MM.1S (cell line): ENCODE results near the gene CUEDC2.

ENCODE experiments used
- DNase-seq: peaks from one replicate; pipeline ENCODE4 v3.0.0-alpha.2; 2015
- H2AFZ ChIP-seq: fragments of 300-600 bp; sonication (generic); 2 replicates; pipeline ENCODE4 v1.6.0; 2016; ENCODE audit warnings: antibody characterized with exemption, low read length
- H3F3A ChIP-seq: fragments of 300-600 bp; sonication (generic); 2 replicates; pipeline ENCODE4 v1.6.1; 2016; ENCODE audit warnings: mild to moderate bottlenecking, antibody characterized with exemption, low read length, moderate library complexity, mixed read lengths; ENCODE audit not compliant: insufficient read depth
- H3K27ac ChIP-seq: fragments of 300-600 bp; sonication (generic); 2 replicates; pipeline ENCODE4 v1.5.1; 2016; ENCODE audit warnings: mild to moderate bottlenecking, low read length
- H3K27me3 ChIP-seq: fragments of 300-600 bp; sonication (generic); replicated peaks from 2 replicates; pipeline ENCODE4 v1.6.0; 2016; ENCODE audit warnings: low read length; ENCODE audit not compliant: insufficient read depth
- H3K36me3 ChIP-seq: fragments of 300-600 bp; sonication (generic); replicated peaks from 2 replicates; pipeline ENCODE4 v1.6.1; 2016; ENCODE audit warnings: mild to moderate bottlenecking, low read length, mixed read lengths; ENCODE audit not compliant: insufficient read depth
- H3K4me1 ChIP-seq: fragments of 300-600 bp; sonication (generic); 2 replicates; pipeline ENCODE4 v1.6.1; 2016; ENCODE audit warnings: low read length, mixed read lengths
- H3K4me2 ChIP-seq: fragments of 300-600 bp; sonication (generic); 2 replicates; pipeline ENCODE4 v1.6.0; 2016; ENCODE audit warnings: low read depth, low read length
- H3K4me3 ChIP-seq: fragments of 300-600 bp; sonication (generic); 2 replicates; pipeline ENCODE4 v1.5.1; 2016; ENCODE audit warnings: low read length, mixed read lengths
- H3K79me2 ChIP-seq: fragments of 300-600 bp; sonication (generic); 2 replicates; pipeline ENCODE4 v1.6.1; 2016; ENCODE audit warnings: mixed run types, low read length, mixed read lengths
- H3K9ac ChIP-seq: fragments of 300-600 bp; sonication (generic); 2 replicates; pipeline ENCODE4 v1.6.1; 2016; ENCODE audit warnings: low read length, mixed read lengths
- H3K9me2 ChIP-seq: fragments of 300-600 bp; sonication (generic); replicated peaks from 2 replicates; pipeline ENCODE4 v1.6.1; 2016; ENCODE audit warnings: mild to moderate bottlenecking, low read length, mixed read lengths; ENCODE audit not compliant: insufficient read depth
- H3K9me3 ChIP-seq: fragments of 300-600 bp; sonication (generic); replicated peaks from 2 replicates; pipeline ENCODE4 v1.6.1; 2016; ENCODE audit warnings: mild to moderate bottlenecking, low read length, mixed read lengths; ENCODE audit not compliant: insufficient read depth
- H4K20me1 ChIP-seq: fragments of 300-600 bp; sonication (generic); 2 replicates; pipeline ENCODE4 v1.6.1; 2016; ENCODE audit warnings: mild to moderate bottlenecking, low read length, moderate library complexity, mixed read lengths; ENCODE audit not compliant: insufficient read depth
- CTCF ChIP-seq: fragments of 300-600 bp; sonication (generic); IDR thresholded peaks from 2 replicates; pipeline ENCODE4 v1.5.1; 2016; ENCODE audit warnings: antibody characterized with exemption, low read length, mixed read lengths
- EZH2 ChIP-seq: fragments of 300-600 bp; sonication (generic); optimal IDR thresholded peaks from 2 replicates; pipeline ENCODE3; 2017; ENCODE audit warnings: low read depth, mild to moderate bottlenecking, antibody characterized with exemption, low read length, mixed read lengths
- EZH2phosphoT487 ChIP-seq: fragments of 300-600 bp; sonication (generic); IDR thresholded peaks from 2 replicates; pipeline ENCODE4 v1.6.1; 2018; ENCODE audit warnings: antibody characterized with exemption, low read length

Gene CUEDC2

GRCh38 chr10:102470579-102471546 lies 38.5 kb upstream of the CUEDC2 start:
- Histone ChIP-seq H3K4me2 (no peak overlapping the region), H2AFZ (no peak overlapping the region)

DNA sequence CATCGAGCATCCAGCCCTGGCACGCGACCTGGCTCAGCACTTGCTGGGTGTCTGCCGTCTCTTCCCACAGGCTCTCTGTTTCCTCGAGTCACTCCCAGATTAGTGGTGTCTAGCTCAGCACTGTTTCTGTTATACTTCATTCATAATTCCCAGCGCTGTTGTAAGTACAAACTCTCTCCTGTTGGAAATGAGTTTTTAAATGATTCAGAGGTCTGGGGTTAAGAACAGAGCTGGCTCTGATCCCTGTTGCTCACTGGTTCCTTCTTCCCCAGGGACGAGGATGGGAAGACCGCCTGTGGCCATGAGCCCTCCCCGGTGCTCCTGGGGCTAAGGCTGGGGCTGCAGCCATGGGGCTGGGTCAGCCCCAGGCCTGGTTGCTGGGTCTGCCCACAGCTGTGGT lies 36.3 kb upstream of the CUEDC2 start:
- Histone ChIP-seq H3K4me1 (no peaks in the 10 kb centered on the region), H2AFZ (no peak overlapping the region), H3K36me3 (no peaks in the 10 kb centered on the region), H3F3A (no peaks in the 10 kb centered on the region), H3K9me3 (no peaks in the 10 kb centered on the region), H3K27ac (no peak overlapping the region), H3K4me3 (no peak overlapping the region), H3K9ac (no peak overlapping the region), H4K20me1 (no peaks in the 10 kb centered on the region), H3K27me3 (no peaks in the 10 kb centered on the region), H3K79me2 (no peaks in the 10 kb centered on the region), H3K4me2 (no peak overlapping the region), H3K9me2 (no peaks in the 10 kb centered on the region)
- TF ChIP-seq EZH2phosphoT487, result no peak
- TF ChIP-seq EZH2, result no peak
- no peak for DNase-seq

More at GRCh38 chr10:102470579-102471546, 38.5 kb upstream of the CUEDC2 start:
- H3K27ac ChIP-seq, result no peak overlapping the region
- DNase-seq, result no peak
- H3K4me3 ChIP-seq, result no peak overlapping the region
- H3K36me3 ChIP-seq, result no peaks in the 10 kb centered on the region
- H4K20me1 ChIP-seq, result no peaks in the 10 kb centered on the region
- no peak for TF ChIP-seq CTCF
- TF ChIP-seq EZH2, result no peak
- TF ChIP-seq EZH2phosphoT487, result no peak
- H3K9me2 ChIP-seq, result no peaks in the 10 kb centered on the region
- no peak overlapping the region for H3K9ac ChIP-seq
- H3F3A ChIP-seq, result no peaks in the 10 kb centered on the region
- H3K79me2 ChIP-seq, result no peaks in the 10 kb centered on the region
- H3K9me3 ChIP-seq, result no peaks in the 10 kb centered on the region
- H3K27me3 ChIP-seq, result no peaks in the 10 kb centered on the region
- H3K4me1 ChIP-seq, result no peaks in the 10 kb centered on the region

- H3K79me2 ChIP-seq, result no peaks in the 10 kb centered on the region
- TF ChIP-seq CTCF (no peak), EZH2phosphoT487 (no peak), EZH2 (no peak)
- H3K4me2 ChIP-seq, result no peak overlapping the region
- H3K27ac ChIP-seq, result no peak overlapping the region
- no peaks in the 10 kb centered on the region for H3K36me3 ChIP-seq
- H3K9me2 ChIP-seq, result no peaks in the 10 kb centered on the region
- H3K4me1 ChIP-seq, result no peaks in the 10 kb centered on the region
- H4K20me1 ChIP-seq, result no peaks in the 10 kb centered on the region
- no peaks in the 10 kb centered on the region for H3F3A ChIP-seq
- H3K27me3 ChIP-seq, result no peaks in the 10 kb centered on the region
- H3K9me3 ChIP-seq, result no peaks in the 10 kb centered on the region
- H3K9ac ChIP-seq, result no peak overlapping the region
- H2AFZ ChIP-seq, result no peak overlapping the region
- H3K4me3 ChIP-seq, result no peak overlapping the region
- DNase-seq, result no peak
Observed at GRCh38 chr10:102467971-102468438, 35.6 kb upstream of the CUEDC2 start.

GRCh38 chr10:102467318-102467717 lies 34.9 kb upstream of the CUEDC2 start:
- TF ChIP-seq CTCF, result no peak
- no peak for TF ChIP-seq EZH2phosphoT487
- H3K9me3 ChIP-seq, result no peaks in the 10 kb centered on the region
- no peak overlapping the region for H2AFZ ChIP-seq
- DNase-seq, result no peak
- no peak overlapping the region for H3K4me2 ChIP-seq
- no peak overlapping the region for H3K9ac ChIP-seq
- H3K4me3 ChIP-seq, result no peak overlapping the region
- no peaks in the 10 kb centered on the region for H3K9me2 ChIP-seq
- H3K79me2 ChIP-seq, result no peaks in the 10 kb centered on the region
- no peaks in the 10 kb centered on the region for H3K4me1 ChIP-seq
- H3F3A ChIP-seq, result no peaks in the 10 kb centered on the region
- no peak overlapping the region for H3K27ac ChIP-seq
- no peaks in the 10 kb centered on the region for H4K20me1 ChIP-seq
- H3K36me3 ChIP-seq, result no peaks in the 10 kb centered on the region
- H3K27me3 ChIP-seq, result no peaks in the 10 kb centered on the region
